HG03575 (cell line): ENCODE measurements around the gene CTAG1A.
"Not testable (repeated sequence)": the region's sequence is repeated elsewhere in the genome, so short reads cannot be mapped to it uniquely, and the experiment has no call there.

ENCODE experiments used
- ATAC-seq: cut with Tn5 transposase; IDR thresholded peaks from one replicate; pipeline ENCODE4 v1.9.1; 2021; ENCODE audit not compliant: unreplicated experiment, insufficient number of reproducible peaks, low FRiP score; ENCODE audit errors: extremely low read depth

Gene CTAG1A

DNA sequence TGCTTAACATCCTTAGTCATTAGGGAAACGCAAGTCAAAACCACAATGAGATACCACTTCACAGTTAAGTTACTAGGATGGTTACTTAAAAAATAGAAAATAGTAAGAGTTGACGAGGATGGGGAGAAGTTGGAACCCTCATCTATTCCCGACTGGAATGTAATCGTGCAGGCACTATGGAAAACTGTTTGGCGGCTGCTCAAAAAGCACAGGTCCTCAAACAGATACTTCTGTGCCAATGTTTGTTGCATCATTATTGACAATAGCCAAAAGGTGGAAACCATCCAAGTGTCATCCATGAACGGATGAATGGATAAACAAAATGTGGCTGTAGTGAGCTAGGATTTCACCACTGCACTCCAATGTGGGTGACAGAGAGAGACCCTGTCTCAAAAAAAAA lies 22.4 kb downstream of the CTAG1A start:
- ATAC-seq = no peak

DNA sequence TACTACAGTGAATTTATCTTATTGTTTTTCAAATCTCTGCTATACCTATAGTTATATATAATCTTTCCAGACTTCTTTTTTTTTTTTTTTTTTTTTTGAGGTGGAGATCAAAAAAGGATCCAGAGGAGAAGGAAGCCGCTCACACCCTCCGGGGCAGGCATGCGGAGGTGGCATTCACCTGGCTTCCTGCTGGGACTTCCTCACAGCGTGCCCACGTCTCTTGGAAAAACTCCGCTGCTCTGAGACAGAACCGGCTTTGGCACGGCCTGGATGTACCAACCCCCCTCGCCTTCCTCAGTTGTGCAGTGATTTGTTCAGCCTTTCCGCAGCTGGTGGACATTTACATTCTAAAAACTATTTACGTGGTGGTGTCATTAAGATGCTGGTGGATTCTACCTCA lies 23.0 kb downstream of the CTAG1A start:
- not testable (repeated sequence) for ATAC-seq

GRCh38 chrX:154608823-154609222 lies 23.9 kb downstream of the CTAG1A start:
- not testable (repeated sequence) for ATAC-seq

DNA sequence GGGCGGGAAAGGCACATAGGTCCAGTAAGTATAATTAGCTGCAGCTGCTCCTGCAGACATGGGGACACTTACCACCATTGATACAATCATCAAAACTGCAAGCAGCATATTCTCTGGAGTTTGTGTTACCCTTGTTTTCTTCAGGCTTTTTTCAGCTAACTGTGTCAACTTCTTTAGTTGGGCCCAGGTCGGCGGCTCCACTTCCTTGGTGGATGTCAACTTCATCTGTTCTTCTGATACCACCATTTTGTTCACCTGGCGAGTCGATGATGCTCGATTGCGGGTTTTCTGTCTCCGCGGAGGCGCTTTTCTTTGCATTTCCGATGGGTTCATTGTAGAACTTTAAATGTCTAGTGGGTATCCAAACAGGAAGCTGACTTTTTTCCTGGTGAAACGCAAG lies 26.2 kb downstream of the CTAG1A start:
- not testable (repeated sequence) for ATAC-seq

DNA sequence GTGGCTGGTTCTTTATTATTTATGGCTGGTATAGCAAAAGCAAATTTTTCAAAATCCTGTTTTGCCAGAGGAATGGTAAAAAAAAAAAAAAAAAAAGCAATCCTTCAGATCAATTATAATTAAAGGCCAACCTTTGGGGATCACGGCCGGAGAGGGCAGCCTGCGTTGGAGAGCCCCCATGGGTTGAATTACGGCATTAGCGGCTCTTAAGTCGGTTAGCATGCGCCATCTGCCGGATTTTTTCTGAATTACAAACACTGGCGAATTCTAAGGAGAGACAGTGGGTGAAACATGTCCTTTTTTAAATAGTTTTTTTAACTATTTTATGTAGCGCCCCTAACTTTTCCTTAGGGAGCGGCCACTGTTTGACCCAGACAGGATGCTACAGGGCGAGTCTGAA lies 28.7 kb downstream of the CTAG1A start:
- not testable (repeated sequence) for ATAC-seq

- not testable (repeated sequence) for ATAC-seq
Observed at GRCh38 chrX:154619182-154619581, 34.2 kb downstream of the CTAG1A start, which contains the start of gene CTAG1B. Gene CTAG1B, minus strand, starts transcription at chrX:154619282. Its CDS starts 64 bp downstream, at chrX:154619218.

GRCh38 chrX:154620767-154621414 lies 36.0 kb downstream of the CTAG1A start:
- ATAC-seq = not testable (repeated sequence)

DNA sequence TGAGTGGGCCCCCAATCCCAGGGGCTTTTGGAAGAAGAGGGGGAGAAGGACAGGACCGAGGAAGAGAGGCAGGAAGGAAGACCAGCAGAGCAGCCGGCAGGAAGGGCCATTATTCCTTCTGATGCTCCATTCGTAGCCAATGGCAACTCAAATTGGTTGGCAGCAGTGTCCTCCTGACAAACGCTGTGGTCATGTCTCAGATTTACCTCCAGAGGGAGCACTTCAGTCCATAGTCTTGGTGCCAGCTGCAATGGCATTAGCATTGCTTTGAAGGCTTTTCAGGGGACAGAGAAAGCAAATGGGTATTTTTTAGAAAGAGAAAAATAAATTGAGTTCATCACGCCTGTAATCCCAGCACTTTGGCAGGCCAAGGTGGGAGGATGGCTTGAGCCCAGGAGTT lies 44.0 kb downstream of the CTAG1A start:
- not testable (repeated sequence) for ATAC-seq

DNA sequence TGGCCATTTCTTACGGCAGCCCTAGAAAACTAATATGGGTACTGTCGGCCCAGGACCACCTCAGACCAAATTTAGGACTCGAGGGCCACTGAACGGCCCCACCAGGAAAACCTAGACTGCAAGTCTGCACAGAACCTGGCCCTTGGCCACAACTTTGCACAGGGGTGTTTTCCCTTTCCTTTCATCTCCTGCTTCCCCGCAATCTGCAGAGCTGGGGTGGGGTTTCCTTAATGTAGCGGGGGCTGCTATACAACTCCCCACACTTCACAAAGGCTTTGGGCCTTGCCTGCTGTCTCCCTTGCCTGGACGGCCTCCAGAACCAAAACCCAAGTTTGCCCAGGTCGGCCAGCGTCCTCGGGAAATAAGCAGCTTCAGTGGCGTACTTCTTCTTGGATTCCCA lies 46.0 kb downstream of the CTAG1A start:
- not testable (repeated sequence) for ATAC-seq

DNA sequence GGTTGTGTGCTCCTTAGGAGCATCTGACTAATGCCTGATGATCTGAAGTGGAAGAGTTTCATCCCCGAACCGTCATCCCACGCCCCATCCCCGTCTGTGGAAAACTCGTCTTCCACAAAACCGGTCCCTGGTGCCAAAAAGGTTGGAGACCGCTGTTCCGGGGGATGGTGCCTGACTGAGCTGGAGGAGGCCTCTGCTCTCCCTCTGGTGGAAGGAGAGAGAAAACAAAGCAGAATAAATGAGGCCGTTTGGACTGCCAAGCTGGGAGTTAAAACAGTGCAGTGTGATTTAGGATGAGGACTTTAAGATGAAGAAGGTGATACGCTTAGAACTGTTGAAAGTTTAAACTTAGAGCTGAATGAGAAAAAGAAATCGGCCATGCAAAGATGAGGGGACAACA lies 48.7 kb downstream of the CTAG1A start:
- not testable (repeated sequence) for ATAC-seq
